GM10266 (cell line): ENCODE results near the gene TEX54.
"Not testable (repeated sequence)": the region's sequence is repeated elsewhere in the genome, so short reads cannot be mapped to it uniquely, and the experiment has no call there.

Experiments
- DNase-seq: peaks from one replicate; pipeline ENCODE4 v3.0.0; 2012; ENCODE audit errors: extremely low spot score
- CTCF ChIP-seq: IDR thresholded peaks from 2 replicates; pipeline ENCODE4 v1.5.1; 2012; ENCODE audit warnings: mild to moderate bottlenecking, low read depth; ENCODE audit not compliant: control insufficient read depth, insufficient read depth; ENCODE audit errors: missing control alignments

Gene TEX54

DNA sequence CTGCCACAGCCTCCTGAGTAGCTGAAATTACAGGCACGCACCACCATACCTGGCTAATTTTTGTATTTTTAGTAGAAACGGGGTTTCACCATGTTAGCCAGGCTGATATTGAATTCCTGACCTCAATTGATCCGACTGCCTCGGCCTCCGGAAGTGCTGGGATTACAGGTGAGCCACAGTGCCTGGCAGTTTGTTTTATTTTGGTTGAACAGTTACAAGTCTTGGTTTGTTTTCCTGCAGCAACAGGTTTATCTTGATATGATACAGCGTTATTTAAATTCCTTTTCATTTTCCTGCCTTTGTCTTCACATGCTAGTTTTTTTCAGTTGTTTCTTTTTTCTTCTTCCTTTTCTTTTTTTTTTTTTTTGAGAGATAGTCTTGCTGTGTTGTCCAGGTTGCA, 44.1 kb upstream of the TEX54 start:
- no peak for DNase-seq
- TF ChIP-seq CTCF, result no peak

GRCh38 chr11:62875698-62876478, 43.2 kb upstream of the TEX54 start:
- TF ChIP-seq CTCF, result no peak
- no peak for DNase-seq

DNA sequence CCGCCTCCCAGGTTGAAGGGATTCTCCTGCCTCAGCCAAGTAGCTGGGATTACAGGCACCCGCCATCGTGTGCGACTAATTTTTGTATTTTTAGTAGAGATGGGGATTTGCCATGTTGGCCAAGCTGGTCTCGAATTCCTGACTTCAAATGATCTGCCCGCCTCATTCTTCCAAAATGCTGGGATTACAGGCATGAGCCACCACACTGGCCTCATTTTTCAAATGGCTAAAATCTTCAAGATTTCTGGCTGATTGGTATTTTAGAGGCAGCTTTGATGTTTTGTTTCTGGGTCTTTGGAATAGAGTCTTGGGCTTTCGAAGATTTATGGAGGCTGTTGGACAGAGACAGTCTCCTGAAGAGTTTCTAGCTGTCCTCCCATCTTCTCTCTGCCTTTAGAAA, 42.2 kb upstream of the TEX54 start:
- no peak for TF ChIP-seq CTCF
- no peak for DNase-seq

DNA sequence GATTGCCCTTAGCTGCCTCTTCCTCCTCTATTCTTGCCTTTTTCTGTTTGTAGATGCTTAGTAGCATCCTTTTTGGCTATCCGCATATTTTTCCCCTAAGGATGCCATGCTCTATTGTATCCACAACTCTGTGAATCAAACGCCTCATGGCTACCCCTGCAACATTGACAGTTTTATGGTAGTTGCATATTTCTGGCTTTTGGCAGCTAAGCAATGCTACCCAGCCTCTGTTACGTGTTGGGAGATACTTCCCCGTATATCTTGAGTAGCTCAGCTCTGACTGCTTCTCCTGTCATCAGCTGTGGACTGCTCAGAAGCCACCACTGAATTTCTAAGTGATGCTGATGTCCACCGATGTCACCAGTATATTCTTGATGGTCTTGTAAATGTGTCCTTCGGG, 33.0 kb upstream of the TEX54 start:
- DNase-seq, result no peak
- no peak for TF ChIP-seq CTCF

- DNase-seq, result no peak
- TF ChIP-seq CTCF, result no peak
These were observed 31.2 kb upstream of the TEX54 start for GRCh38 chr11:62863687-62864335.

DNA sequence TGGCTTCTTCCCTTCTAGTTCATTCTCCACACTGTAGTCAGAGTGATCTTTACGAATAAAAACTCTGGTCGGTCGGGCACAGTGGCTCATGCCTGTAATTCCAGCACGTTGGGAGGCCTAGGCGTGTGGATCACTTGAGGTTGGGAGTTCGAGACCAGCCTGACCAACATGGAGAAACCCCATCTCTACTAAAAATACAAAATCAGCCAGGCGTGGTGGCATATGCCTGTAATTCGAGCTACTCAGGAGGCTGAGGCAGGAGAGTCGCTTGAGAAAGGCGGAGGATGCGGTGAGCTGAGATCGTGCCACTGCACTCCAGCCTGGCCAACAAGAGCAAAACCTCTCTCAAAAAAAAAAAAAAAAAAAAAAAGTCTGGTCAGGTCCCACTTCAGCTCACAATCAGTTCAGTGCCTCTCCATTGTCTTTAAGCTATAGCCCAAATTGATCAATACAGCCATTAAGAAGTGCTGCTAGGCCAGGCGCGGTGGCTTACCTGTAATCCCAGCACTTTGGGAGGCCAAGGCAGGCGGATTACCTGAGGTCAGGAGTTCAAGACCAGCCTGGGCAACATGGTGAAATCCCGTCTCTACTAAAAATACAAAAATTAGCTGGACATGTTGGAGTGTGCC, 29.0 kb upstream of the TEX54 start:
- not testable (repeated sequence) for DNase-seq

DNA sequence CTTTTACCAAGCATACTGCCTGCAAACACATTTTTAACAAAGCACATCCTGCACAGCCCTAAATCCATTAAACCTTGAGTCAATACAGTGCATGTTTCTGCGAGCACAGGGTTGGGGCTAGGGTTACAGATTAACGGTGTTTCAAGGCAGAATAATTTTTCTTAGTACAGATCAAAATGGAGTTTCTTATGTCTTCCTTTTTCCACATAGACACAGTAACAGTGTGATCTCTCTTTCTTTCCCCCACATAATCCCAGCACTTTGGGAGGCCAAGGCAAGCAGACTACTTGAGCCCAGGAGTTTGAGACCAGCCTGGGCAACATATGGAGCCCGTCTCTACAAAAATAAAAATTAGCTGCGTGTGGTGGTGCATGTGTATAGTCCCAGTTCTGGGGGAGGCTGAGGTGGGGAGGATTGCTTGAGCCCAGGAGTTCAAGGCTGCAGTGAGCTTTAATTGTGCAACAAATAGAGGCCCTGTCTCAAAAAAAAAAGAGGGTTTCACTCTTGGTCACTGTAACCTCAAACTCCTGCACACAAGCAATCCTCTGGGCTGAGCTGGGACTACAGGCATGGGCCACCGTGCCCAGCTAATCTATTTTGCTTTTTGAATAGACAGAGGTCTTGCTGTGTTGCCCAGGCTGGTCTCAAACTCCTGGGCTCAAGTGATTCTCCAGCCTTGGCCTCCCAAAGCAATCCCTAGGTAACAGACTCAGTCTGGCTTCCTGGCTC, 28.4 kb upstream of the TEX54 start:
- DNase-seq, result no peak
- TF ChIP-seq CTCF, result no peak

GRCh38 chr11:62859281-62859703, 26.7 kb upstream of the TEX54 start:
- not testable (repeated sequence) for DNase-seq
